Posterior vena cava (tissue), 2 donors: Measurements from ENCODE around the gene SYPL2. TPM values are rescaled to one million over a fixed set of nuclear protein-coding genes. Genes with fewer than 3 reads are reported as not detected.

Source experiments
- DNase-seq: peaks from one replicate; pipeline ENCODE4 v3.0.0-alpha.2; 2020; ENCODE audit warnings: low spot score
- intact Hi-C, 2 donors: fragments of 100-400 bp; cut with DNase I; formaldehyde crosslinking; loops; one replicate each; pipeline versions ENCODE4 v1.14.1 to v1.14.2; 2022 to 2023
- total RNA-seq, 2 donors: library from RNA; stranded (reverse); fragmentation: NEBNext Ultra II Directional; extraction: Animal tissue kit (Norgen Biotek cat#: 25700); gene quantifications; one replicate each; pipeline ENCODE4 v1.2.1, GENCODE V29; 2021
- donor health status: DM: yes; HTN: yes; CAD: no.
- donor health status: DM: yes; HTN: yes; CAD: no.

Gene SYPL2
- total RNA-seq, 2 donors from 2014 or later, result 2.1 to 9.0 TPM

- no peak for DNase-seq
- intact Hi-C loops, result no loop called here
Observed at GRCh38 chr1:109503935-109504334, 37.6 kb downstream of the SYPL2 start.

- intact Hi-C loops, result no loop called here
- DNase-seq, result no peak
Observed at GRCh38 chr1:109504974-109505373, 38.6 kb downstream of the SYPL2 start.

- no peak for DNase-seq
- intact Hi-C loops, result no loop called here
Observed at GRCh38 chr1:109508001-109508872, 41.9 kb downstream of the SYPL2 start.

GRCh38 chr1:109508873-109509175 is 42.5 kb downstream of the SYPL2 start:
- intact Hi-C loops, result no loop called here
- DNase-seq, result no peak

GRCh38 chr1:109509176-109510134 is 43.1 kb downstream of the SYPL2 start, which contains the start of gene AMIGO1:
TSS of gene AMIGO1 (minus strand) at chr1:109509727. CDS start at chr1:109508912, 815 bp downstream.
- no peak for DNase-seq
- intact Hi-C loops, result no loop called here

GRCh38 chr1:109513110-109513710 is 46.9 kb downstream of the SYPL2 start:
- DNase-seq, result no peak
- intact Hi-C loops, result no loop called here

- intact Hi-C loops, result no loop called here
- no peak for DNase-seq
Observed at GRCh38 chr1:109514846-109515245, 48.5 kb downstream of the SYPL2 start.

GRCh38 chr1:109516872-109517271 is 50.5 kb downstream of the SYPL2 start:
- DNase-seq, result no peak
- intact Hi-C loops, result no loop called here

GRCh38 chr1:109517337-109517736 is 51.0 kb downstream of the SYPL2 start:
- DNase-seq, result no peak
- intact Hi-C loops, result no loop called here

GRCh38 chr1:109521002-109521951 is 54.9 kb downstream of the SYPL2 start:
- no peak for DNase-seq
- intact Hi-C loops, result no loop called here

- intact Hi-C loops, result no loop called here
Observed at GRCh38 chr1:109522026-109522425, 55.7 kb downstream of the SYPL2 start.

GRCh38 chr1:109523706-109524105 is 57.4 kb downstream of the SYPL2 start:
- intact Hi-C loops, result no loop called here
- no peak for DNase-seq

More at GRCh38 chr1:109522026-109522425, 55.7 kb downstream of the SYPL2 start:
- no peak for DNase-seq

- DNase-seq, result no peak
- intact Hi-C loops, result no loop called here
Observed at GRCh38 chr1:109527098-109527811, 60.9 kb downstream of the SYPL2 start.

- no peak for DNase-seq
Observed at GRCh38 chr1:109527846-109528695, 61.7 kb downstream of the SYPL2 start.

GRCh38 chr1:109528712-109529111 is 62.4 kb downstream of the SYPL2 start:
- intact Hi-C loops, result no loop called here
- no peak for DNase-seq

More at GRCh38 chr1:109527846-109528695, 61.7 kb downstream of the SYPL2 start:
- intact Hi-C loops, result no loop called here

GRCh38 chr1:109529881-109530456 is 63.6 kb downstream of the SYPL2 start:
- no peak for DNase-seq
- intact Hi-C loops, result loop anchor here (2.0 to 10.0 kb wide), 3 partner anchors 33 to 268 kb away; no protein-coding TSS in a partner anchor
